Calu3 (cell line): ENCODE measurements around the gene ADSS2. TPM values are rescaled to one million over a fixed set of nuclear protein-coding genes. Genes with fewer than 3 reads are reported as not detected.
"Not testable (repeated sequence)": the region's sequence is repeated elsewhere in the genome, so short reads cannot be mapped to it uniquely, and the experiment has no call there.

Experiments used
- Bru-seq: library from RNA; stranded (reverse); fragments of 400-500 nt; gene quantifications from one replicate; lab custom pipeline; 2021; lab: Mats Ljungman, UMichigan
- BruChase-seq, 2 experiments: library from RNA; stranded (reverse); fragments of 400-500 nt; gene quantifications; one replicate each; lab custom pipeline; 2021; lab: Mats Ljungman, UMichigan
- BruUV-seq: library from RNA; stranded (reverse); fragments of 400-500 nt; replicated peaks from 2 replicates; lab custom pipeline; 2021; lab: Mats Ljungman, UMichigan
- CTCF ChIA-PET: fragments of 300-600 bp; sonication (Branson Sonifier 250); formaldehyde crosslinking; loops from one replicate; lab custom pipeline; 2022; ENCODE audit warnings: antibody characterized with exemption; lab: Charles Lee
- DNase-seq: peaks from one replicate; pipeline ENCODE4 v3.0.0; 2022
- H3K27ac Mint-ChIP-seq: one replicate; pipeline ENCODE4 v1.8.0; 2022; ENCODE audit warnings: mixed read lengths; ENCODE audit not compliant: unreplicated experiment
- H3K27me3 Mint-ChIP-seq: one replicate; pipeline ENCODE4 v1.8.0; 2022; ENCODE audit warnings: mixed read lengths; ENCODE audit not compliant: unreplicated experiment
- H3K36me3 Mint-ChIP-seq: one replicate; pipeline ENCODE4 v1.8.0; 2022; ENCODE audit warnings: mild to moderate bottlenecking, moderate library complexity, mixed read lengths; ENCODE audit not compliant: insufficient read depth, unreplicated experiment
- H3K4me1 Mint-ChIP-seq: one replicate; pipeline ENCODE4 v1.8.0; 2022; ENCODE audit warnings: mild to moderate bottlenecking, low read depth, mixed read lengths; ENCODE audit not compliant: unreplicated experiment
- H3K4me3 Mint-ChIP-seq: one replicate; pipeline ENCODE4 v1.8.0; 2022; ENCODE audit warnings: mild to moderate bottlenecking, low read depth, moderate library complexity, mixed read lengths; ENCODE audit not compliant: unreplicated experiment
- H3K9me3 Mint-ChIP-seq: one replicate; pipeline ENCODE4 v1.8.0; 2022; ENCODE audit warnings: low read depth, mixed read lengths; ENCODE audit not compliant: unreplicated experiment
- CTCF ChIP-seq: fragments of 200-600 bp; IDR thresholded peaks from one replicate; pipeline ENCODE4 v1.8.0; 2022; ENCODE audit warnings: antibody characterized with exemption; ENCODE audit not compliant: unreplicated experiment
- intact Hi-C: fragments of 100-400 bp; cut with micrococcal nuclease; formaldehyde crosslinking; loops from one replicate; pipeline ENCODE4 v1.10.0; 2022; ENCODE audit not compliant: unreplicated experiment
- long read RNA-seq: library from polyadenylated mRNA; stranded (forward); transcript quantifications from one replicate; pipeline ENCODE4 v2.0.0, GENCODE V29; 2022
- total RNA-seq: library from RNA; stranded (reverse); gene quantifications from 2 replicates; pipeline ENCODE4 v1.2.3, GENCODE V29; 2022

Gene ADSS2
- total RNA-seq (68.3 and 69.6 TPM in 2 replicates), Bru-seq, nascent RNA (percentile 94 among the genes with signal in this experiment), BruChase-seq, experiment 1, labeled RNA remaining after a 6-hour chase (percentile 89 among the genes with signal in this experiment), BruChase-seq, experiment 2, labeled RNA remaining after a 2-hour chase (percentile 87 among the genes with signal in this experiment)
- long read RNA-seq, transcript ADSS-201 (13 exons, 2,780 nt), result major isoform, 68 of 82 reads
- long read RNA-seq, partial matches to known transcripts, result 5 of 82 reads
- long read RNA-seq, other reads (novel, unspliced or antisense), result 9 of 82 reads

- Mint-ChIP-seq H3K27ac (peak within 1 kb of the TSS; percentile 60), H3K27me3 (no peaks in the 10 kb centered on the region), H3K9me3 (no peaks in the 10 kb centered on the region), H3K4me3 (peak within 1 kb of the TSS; percentile 59), H3K4me1 (peaks cover 51% of the 10 kb centered on the region), H3K36me3 (peaks cover 33% of the 10 kb centered on the region)
- no TSS peak for BruUV-seq
- DNase-seq, result no peak
- CTCF ChIA-PET, result no interaction called here
- no peak for TF ChIP-seq CTCF
- intact Hi-C loops, result loop anchor here (5.0 to 10.0 kb wide), 2 partner anchors 124 to 203 kb away; partner anchors contain the start of gene DESI2
Observed at GRCh38 chr1:244451539-244451950, at the start of gene ADSS2. Gene ADSS2, minus strand, starts transcription at chr1:244451909. Its CDS starts 92 bp downstream, at chr1:244451817.

- H3K4me3 Mint-ChIP-seq, BruUV-seq, intact Hi-C loops, H3K4me1 Mint-ChIP-seq, H3K36me3 Mint-ChIP-seq, H3K9me3 Mint-ChIP-seq, H3K27ac Mint-ChIP-seq, H3K27me3 Mint-ChIP-seq, CTCF ChIA-PET, DNase-seq: not testable (repeated sequence)
Observed at GRCh38 chr1:244500515-244500914, 48.8 kb upstream of the ADSS2 start.

GRCh38 chr1:244499484-244499883, 47.8 kb upstream of the ADSS2 start:
- H3K4me1 Mint-ChIP-seq, DNase-seq, BruUV-seq, H3K9me3 Mint-ChIP-seq, intact Hi-C loops, H3K4me3 Mint-ChIP-seq, H3K27me3 Mint-ChIP-seq, H3K27ac Mint-ChIP-seq, H3K36me3 Mint-ChIP-seq: not testable (repeated sequence)
- CTCF ChIA-PET, result interaction anchor here (0.6 kb wide), 1 partner anchor 104 kb away, joined by 3 read pairs; no protein-coding TSS in a partner anchor

GRCh38 chr1:244497805-244498204, 46.1 kb upstream of the ADSS2 start:
- intact Hi-C loops, result no loop called here
- no TSS peak for BruUV-seq

GRCh38 chr1:244496186-244496585, 44.5 kb upstream of the ADSS2 start:
- CTCF ChIA-PET, result no interaction called here
- no peak for DNase-seq

More at GRCh38 chr1:244497805-244498204, 46.1 kb upstream of the ADSS2 start:
- no peak for DNase-seq
- CTCF ChIA-PET, result no interaction called here
- no peaks in the 10 kb centered on the region for H3K9me3 Mint-ChIP-seq
- H3K27ac Mint-ChIP-seq, result no peak overlapping the region
- H3K36me3 Mint-ChIP-seq, result no peaks in the 10 kb centered on the region
- H3K4me3 Mint-ChIP-seq, result no peak overlapping the region
- no peak for TF ChIP-seq CTCF
- no peaks in the 10 kb centered on the region for H3K27me3 Mint-ChIP-seq
- H3K4me1 Mint-ChIP-seq, result no peaks in the 10 kb centered on the region

More at GRCh38 chr1:244496186-244496585, 44.5 kb upstream of the ADSS2 start:
- Mint-ChIP-seq H3K4me1 (no peaks in the 10 kb centered on the region), H3K9me3 (no peaks in the 10 kb centered on the region), H3K4me3 (no peak overlapping the region), H3K36me3 (no peaks in the 10 kb centered on the region), H3K27me3 (no peaks in the 10 kb centered on the region), H3K27ac (no peak overlapping the region)
- TF ChIP-seq CTCF, result no peak
- no TSS peak for BruUV-seq
- intact Hi-C loops, result no loop called here
